OCI-LY3 (cell line): Measurements from ENCODE around the gene MBP.

Experiments
- H2AFZ ChIP-seq: fragments of 200-600, 300-600 bp; shearing (Covaris generic); 2 replicates; pipeline ENCODE4 v1.6.0; 2014; ENCODE audit warnings: antibody characterized with exemption, low read depth, low read length
- H3K27ac ChIP-seq: fragments of 200-600, 300-600 bp; sonication (generic); 2 replicates; pipeline ENCODE4 v1.5.1; 2014; ENCODE audit warnings: mild to moderate bottlenecking, low read length, moderate library complexity, mixed read lengths
- H3K27me3 ChIP-seq: fragments of 200-600, 300-600 bp; sonication (generic); 2 replicates; pipeline ENCODE4 v1.6.1; 2014; ENCODE audit warnings: low read depth, low read length, mixed read lengths
- H3K36me3 ChIP-seq: fragments of 200-600, 300-600 bp; sonication (generic); replicated peaks from 2 replicates; pipeline ENCODE3; 2014; ENCODE audit warnings: low read depth, low read length, mixed read lengths
- H3K4me1 ChIP-seq: fragments of 300-600, 200-600 bp; sonication (generic); 2 replicates; pipeline ENCODE4 v1.6.1; 2014; ENCODE audit warnings: low read length, mixed read lengths
- H3K4me2 ChIP-seq: fragments of 200-600, 300-600 bp; sonication (generic); 2 replicates; pipeline ENCODE4 v1.6.1; 2014; ENCODE audit warnings: low read length, mixed read lengths
- H3K4me3 ChIP-seq: fragments of 300-600, 200-600 bp; sonication (generic); 2 replicates; pipeline ENCODE4 v1.5.1; 2014; ENCODE audit warnings: antibody characterized with exemption, mild to moderate bottlenecking, low read length, moderate library complexity
- H3K79me2 ChIP-seq: fragments of 300-600, 200-600 bp; shearing (Covaris generic); 2 replicates; pipeline ENCODE4 v1.6.1; 2014; ENCODE audit warnings: mild to moderate bottlenecking, low read length, mixed read lengths
- H3K9ac ChIP-seq: fragments of 300-600, 200-600 bp; shearing (Covaris generic); 2 replicates; pipeline ENCODE4 v1.6.0; 2014; ENCODE audit warnings: mild to moderate bottlenecking, low read length, moderate library complexity
- H3K9me3 ChIP-seq: fragments of 200-600, 300-600 bp; shearing (Covaris generic); 2 replicates; pipeline ENCODE4 v1.6.1; 2014; ENCODE audit warnings: low read length, mixed read lengths; ENCODE audit not compliant: insufficient read depth
- H4K20me1 ChIP-seq: fragments of 200-600, 300-600 bp; sonication (generic); 2 replicates; pipeline ENCODE4 v1.6.1; 2016; ENCODE audit warnings: low read length, mixed read lengths; ENCODE audit not compliant: insufficient read depth
- CTCF ChIP-seq: fragments of 200-600, 300-600 bp; sonication (generic); IDR thresholded peaks from 2 replicates; pipeline ENCODE4 v1.5.1; 2014; ENCODE audit warnings: antibody characterized with exemption, low read length, low read depth
- EZH2phosphoT487 ChIP-seq: fragments of 200-600 bp; shearing (Covaris generic); IDR thresholded peaks from 2 replicates; pipeline ENCODE4 v1.6.1; 2018; ENCODE audit warnings: antibody characterized with exemption, mixed run types, low read depth

The MBP gene

DNA sequence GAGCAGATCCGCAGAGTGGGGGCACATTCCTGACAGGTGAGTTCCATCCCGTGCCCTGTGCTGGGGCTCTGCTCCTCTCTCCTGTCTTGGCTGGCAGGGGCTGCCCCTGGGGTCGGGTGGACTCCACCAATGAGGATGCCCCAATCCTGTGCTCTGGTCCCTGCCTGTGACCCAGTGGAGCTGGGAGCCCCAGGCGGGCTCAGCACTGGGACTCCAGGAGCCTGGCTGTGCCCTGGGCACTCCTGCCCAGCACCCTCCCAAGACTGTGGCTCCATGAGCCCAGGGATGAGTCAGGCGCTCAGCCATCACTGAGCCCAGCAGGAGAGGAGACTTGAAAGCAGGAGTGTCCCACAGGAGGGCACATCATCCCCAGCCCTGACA, 53.9 kb downstream of the MBP start:
- H3K9me3 ChIP-seq: no peaks in the 10 kb centered on the region
- H3K4me1 ChIP-seq: peaks cover 18% of the 10 kb centered on the region
- H2AFZ ChIP-seq: no peak overlapping the region
- no peak overlapping the region for H3K9ac ChIP-seq
- no peak overlapping the region for H3K4me3 ChIP-seq
- H3K27me3 ChIP-seq: no peaks in the 10 kb centered on the region
- no peak overlapping the region for H3K27ac ChIP-seq
- peaks cover 7% of the 10 kb centered on the region for H3K36me3 ChIP-seq
- no peak overlapping the region for H3K4me2 ChIP-seq
- H4K20me1 ChIP-seq: peaks cover 61% of the 10 kb centered on the region
- peaks cover 15% of the 10 kb centered on the region for H3K79me2 ChIP-seq
- TF ChIP-seq CTCF: no peak
- no peak for TF ChIP-seq EZH2phosphoT487

GRCh38 chr18:77077941-77078689, 54.5 kb downstream of the MBP start:
- no peak overlapping the region for H2AFZ ChIP-seq
- no peaks in the 10 kb centered on the region for H3K27me3 ChIP-seq
- H3K9me3 ChIP-seq: no peaks in the 10 kb centered on the region
- H4K20me1 ChIP-seq: peaks cover 66% of the 10 kb centered on the region
- H3K4me2 ChIP-seq: no peak overlapping the region
- H3K9ac ChIP-seq: no peak overlapping the region
- no peak overlapping the region for H3K27ac ChIP-seq
- TF ChIP-seq EZH2phosphoT487 (no peak), CTCF (no peak)
- H3K79me2 ChIP-seq: peaks cover 18% of the 10 kb centered on the region
- no peak overlapping the region for H3K4me3 ChIP-seq
- peaks cover 18% of the 10 kb centered on the region for H3K4me1 ChIP-seq
- peaks cover 6% of the 10 kb centered on the region for H3K36me3 ChIP-seq

DNA sequence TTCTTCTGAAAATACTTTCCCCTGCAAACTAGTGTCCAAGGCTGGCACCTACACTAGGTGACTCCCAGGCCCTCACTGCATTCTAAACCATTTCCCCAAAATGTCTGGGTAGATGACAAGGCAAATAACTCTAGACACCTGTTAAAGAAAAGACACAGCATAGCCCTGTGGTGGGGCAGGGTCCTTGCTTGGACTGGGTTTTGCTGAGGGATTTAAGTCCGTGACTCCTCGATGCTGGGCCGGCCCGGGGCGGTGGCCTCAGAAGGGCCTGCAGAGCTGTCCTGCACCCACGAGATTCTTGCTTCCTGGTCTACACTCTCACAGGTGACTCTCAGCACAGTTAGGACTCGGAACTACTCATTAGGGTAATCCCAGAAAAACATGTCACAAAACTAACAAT, 55.2 kb downstream of the MBP start:
- Histone ChIP-seq H3K36me3 (peaks cover 6% of the 10 kb centered on the region), H3K4me2 (no peak overlapping the region), H2AFZ (no peak overlapping the region), H3K79me2 (peaks cover 14% of the 10 kb centered on the region), H3K4me3 (no peak overlapping the region), H3K27ac (no peak overlapping the region), H4K20me1 (peaks cover 70% of the 10 kb centered on the region), H3K27me3 (no peaks in the 10 kb centered on the region), H3K9me3 (no peaks in the 10 kb centered on the region), H3K4me1 (peaks cover 18% of the 10 kb centered on the region), H3K9ac (no peak overlapping the region)
- TF ChIP-seq EZH2phosphoT487 (no peak), CTCF (no peak)

DNA sequence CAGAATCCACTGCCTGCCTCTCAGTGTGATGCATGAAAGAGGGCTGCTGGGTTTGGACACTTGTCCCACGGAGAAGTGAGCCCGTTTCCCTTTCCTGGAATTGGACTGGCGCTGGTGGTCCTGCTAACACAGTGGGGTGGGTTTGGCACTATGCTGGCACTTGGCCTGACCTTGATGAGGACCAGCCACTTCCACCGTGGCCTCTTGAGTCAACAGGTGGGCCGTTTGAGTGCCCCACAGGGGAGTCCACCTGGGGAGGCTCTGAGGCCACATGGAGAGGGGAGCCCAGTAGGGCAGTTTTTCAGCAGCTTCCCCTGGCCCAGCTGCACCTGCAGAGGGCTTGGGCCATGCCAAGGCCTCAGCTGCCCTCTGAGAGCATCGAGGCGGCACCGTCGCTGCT, 56.5 kb downstream of the MBP start:
- Histone ChIP-seq H3K27me3 (no peaks in the 10 kb centered on the region), H3K36me3 (peaks cover 2% of the 10 kb centered on the region), H3K27ac (no peak overlapping the region), H3K4me1 (peaks cover 15% of the 10 kb centered on the region), H2AFZ (no peak overlapping the region), H3K79me2 (peaks cover 8% of the 10 kb centered on the region), H3K9ac (no peak overlapping the region), H3K4me3 (no peak overlapping the region), H3K9me3 (no peaks in the 10 kb centered on the region), H3K4me2 (no peak overlapping the region), H4K20me1 (peaks cover 75% of the 10 kb centered on the region)
- TF ChIP-seq CTCF: no peak
- no peak for TF ChIP-seq EZH2phosphoT487
